ENCODE results near the gene CHGA.

DNA sequence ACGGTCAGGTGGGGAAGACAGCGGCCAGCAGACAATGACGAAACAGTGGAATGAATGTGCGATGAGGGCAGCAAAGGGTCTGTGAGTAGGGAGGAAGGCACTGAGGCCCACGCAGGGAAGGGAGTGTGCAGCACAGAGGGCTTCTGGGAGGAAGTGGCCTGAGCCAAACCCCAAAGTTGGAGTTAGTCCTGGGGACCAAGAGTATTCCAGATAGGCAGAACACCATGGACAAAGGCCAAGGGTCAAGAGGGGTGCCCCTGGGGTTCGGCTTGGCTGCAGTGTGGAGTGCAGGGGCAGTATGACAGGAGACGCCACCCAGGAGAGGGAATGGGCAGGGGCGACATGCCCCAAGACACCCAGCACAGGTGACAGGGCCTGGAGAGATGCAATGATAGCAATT is 58.8 kb downstream of the CHGA start:
- TF ChIP-seq CREM (CRISPR knock-in tag; IDR thresholded peaks at IDR 0.05) (no peak), ZBTB21 (CRISPR knock-in tag; IDR thresholded peaks at IDR 0.05; ENCODE audit: borderline replicate concordance) (no peak), TCF7 (CRISPR knock-in tag; IDR thresholded peaks at IDR 0.05; ENCODE audit: low read depth) (no peak), ETV6 (CRISPR knock-in tag; IDR thresholded peaks at IDR 0.05) (no peak), NFE2L1 (CRISPR knock-in tag; IDR thresholded peaks at IDR 0.05) (no peak), ATF1 (CRISPR knock-in tag; IDR thresholded peaks at IDR 0.05) (no peak)
- TF ChIP-seq, protein P1, sequence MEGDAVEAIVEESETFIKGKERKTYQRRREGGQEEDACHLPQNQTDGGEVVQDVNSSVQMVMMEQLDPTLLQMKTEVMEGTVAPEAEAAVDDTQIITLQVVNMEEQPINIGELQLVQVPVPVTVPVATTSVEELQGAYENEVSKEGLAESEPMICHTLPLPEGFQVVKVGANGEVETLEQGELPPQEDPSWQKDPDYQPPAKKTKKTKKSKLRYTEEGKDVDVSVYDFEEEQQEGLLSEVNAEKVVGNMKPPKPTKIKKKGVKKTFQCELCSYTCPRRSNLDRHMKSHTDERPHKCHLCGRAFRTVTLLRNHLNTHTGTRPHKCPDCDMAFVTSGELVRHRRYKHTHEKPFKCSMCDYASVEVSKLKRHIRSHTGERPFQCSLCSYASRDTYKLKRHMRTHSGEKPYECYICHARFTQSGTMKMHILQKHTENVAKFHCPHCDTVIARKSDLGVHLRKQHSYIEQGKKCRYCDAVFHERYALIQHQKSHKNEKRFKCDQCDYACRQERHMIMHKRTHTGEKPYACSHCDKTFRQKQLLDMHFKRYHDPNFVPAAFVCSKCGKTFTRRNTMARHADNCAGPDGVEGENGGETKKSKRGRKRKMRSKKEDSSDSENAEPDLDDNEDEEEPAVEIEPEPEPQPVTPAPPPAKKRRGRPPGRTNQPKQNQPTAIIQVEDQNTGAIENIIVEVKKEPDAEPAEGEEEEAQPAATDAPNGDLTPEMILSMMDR (IDR thresholded peaks at IDR 0.05), result no peak
- TF ChIP-seq, protein P2, sequence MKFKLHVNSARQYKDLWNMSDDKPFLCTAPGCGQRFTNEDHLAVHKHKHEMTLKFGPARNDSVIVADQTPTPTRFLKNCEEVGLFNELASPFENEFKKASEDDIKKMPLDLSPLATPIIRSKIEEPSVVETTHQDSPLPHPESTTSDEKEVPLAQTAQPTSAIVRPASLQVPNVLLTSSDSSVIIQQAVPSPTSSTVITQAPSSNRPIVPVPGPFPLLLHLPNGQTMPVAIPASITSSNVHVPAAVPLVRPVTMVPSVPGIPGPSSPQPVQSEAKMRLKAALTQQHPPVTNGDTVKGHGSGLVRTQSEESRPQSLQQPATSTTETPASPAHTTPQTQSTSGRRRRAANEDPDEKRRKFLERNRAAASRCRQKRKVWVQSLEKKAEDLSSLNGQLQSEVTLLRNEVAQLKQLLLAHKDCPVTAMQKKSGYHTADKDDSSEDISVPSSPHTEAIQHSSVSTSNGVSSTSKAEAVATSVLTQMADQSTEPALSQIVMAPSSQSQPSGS (CRISPR knock-in tag; IDR thresholded peaks at IDR 0.05; ENCODE audit: borderline replicate concordance, low read depth), result no peak
- TF ChIP-seq, protein P3, sequence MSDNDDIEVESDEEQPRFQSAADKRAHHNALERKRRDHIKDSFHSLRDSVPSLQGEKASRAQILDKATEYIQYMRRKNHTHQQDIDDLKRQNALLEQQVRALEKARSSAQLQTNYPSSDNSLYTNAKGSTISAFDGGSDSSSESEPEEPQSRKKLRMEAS (CRISPR knock-in tag; IDR thresholded peaks at IDR 0.05), result no peak
